Mesothelial cell of epicardium (in vitro differentiated cells): ENCODE data around the gene TBC1D23. TPM values are rescaled to one million over a fixed set of nuclear protein-coding genes. Genes with fewer than 3 reads are reported as not detected.
"Not testable (repeated sequence)": the region's sequence is repeated elsewhere in the genome, so short reads cannot be mapped to it uniquely, and the experiment has no call there.

Source experiments
- DNase-seq, 2 experiments: peaks; one replicate each; pipeline ENCODE4 v3.0.0; 2021; ENCODE audit warnings: low spot score in 2 of 2; ENCODE audit not compliant: unreplicated experiment in 2 of 2
- H3K27ac Mint-ChIP-seq: 2 replicates; pipeline ENCODE4 v1.8.0; 2021; ENCODE audit warnings: mixed read lengths
- H3K27me3 Mint-ChIP-seq: 2 replicates; pipeline ENCODE4 v1.8.0; 2021; ENCODE audit warnings: low read depth, mixed read lengths
- H3K36me3 Mint-ChIP-seq: 2 replicates; pipeline ENCODE4 v1.8.0; 2021; ENCODE audit warnings: mixed read lengths
- H3K4me1 Mint-ChIP-seq: 2 replicates; pipeline ENCODE4 v1.8.0; 2021; ENCODE audit warnings: mixed read lengths
- H3K4me3 Mint-ChIP-seq: 2 replicates; pipeline ENCODE4 v1.8.0; 2021; ENCODE audit warnings: mild to moderate bottlenecking, moderate library complexity, mixed read lengths
- H3K9me3 Mint-ChIP-seq: 2 replicates; pipeline ENCODE4 v1.8.0; 2021; ENCODE audit warnings: mixed read lengths
- CTCF ChIP-seq: fragments of 200-600 bp; sonication (generic); IDR thresholded peaks from one replicate; pipeline ENCODE4 v1.5.0; 2021; ENCODE audit warnings: antibody characterized with exemption; ENCODE audit not compliant: unreplicated experiment
- total RNA-seq: library from RNA; stranded (reverse); gene quantifications from 3 replicates; pipeline ENCODE4 v1.2.1, GENCODE V29; 2021

Gene TBC1D23
- total RNA-seq, 1 donor from 2014 or later, result 34.0 TPM

GRCh38 chr3:100225193-100225592, 35.6 kb upstream of the TBC1D23 start:
- Mint-ChIP-seq H3K27ac (no peak overlapping the region), H3K36me3 (peaks cover 5% of the 10 kb centered on the region), H3K4me3 (no peak overlapping the region), H3K4me1 (peaks cover 7% of the 10 kb centered on the region), H3K27me3 (no peaks in the 10 kb centered on the region), H3K9me3 (peaks cover 8% of the 10 kb centered on the region)
- DNase-seq, result no peak
- TF ChIP-seq CTCF, result no peak

GRCh38 chr3:100225883-100226282, 34.9 kb upstream of the TBC1D23 start:
- no peak overlapping the region for H3K27ac Mint-ChIP-seq
- H3K4me1 Mint-ChIP-seq, result peaks cover 7% of the 10 kb centered on the region
- no peak overlapping the region for H3K4me3 Mint-ChIP-seq
- peaks cover 5% of the 10 kb centered on the region for H3K9me3 Mint-ChIP-seq
- H3K27me3 Mint-ChIP-seq, result no peaks in the 10 kb centered on the region
- no peak for DNase-seq
- peaks cover 1% of the 10 kb centered on the region for H3K36me3 Mint-ChIP-seq
- TF ChIP-seq CTCF, result no peak

- no peak overlapping the region for H3K27ac Mint-ChIP-seq
- H3K4me3 Mint-ChIP-seq, result no peak overlapping the region
- H3K4me1 Mint-ChIP-seq, result peaks cover 7% of the 10 kb centered on the region
- TF ChIP-seq CTCF, result no peak
- H3K36me3 Mint-ChIP-seq, result no peaks in the 10 kb centered on the region
- H3K9me3 Mint-ChIP-seq, result no peaks in the 10 kb centered on the region
- H3K27me3 Mint-ChIP-seq, result no peaks in the 10 kb centered on the region
- no peak for DNase-seq
Observed at GRCh38 chr3:100226712-100227429, 33.9 kb upstream of the TBC1D23 start.

- Mint-ChIP-seq H3K4me3 (no peak overlapping the region), H3K27ac (no peak overlapping the region), H3K36me3 (no peaks in the 10 kb centered on the region), H3K4me1 (peaks cover 7% of the 10 kb centered on the region), H3K27me3 (no peaks in the 10 kb centered on the region), H3K9me3 (no peaks in the 10 kb centered on the region)
- no peak for DNase-seq
- TF ChIP-seq CTCF, result no peak
Observed at GRCh38 chr3:100227511-100227921, 33.3 kb upstream of the TBC1D23 start.

GRCh38 chr3:100228247-100228646, 32.5 kb upstream of the TBC1D23 start:
- H3K27me3 Mint-ChIP-seq, result no peaks in the 10 kb centered on the region
- H3K36me3 Mint-ChIP-seq, result no peaks in the 10 kb centered on the region
- DNase-seq, result no peak
- peaks cover 7% of the 10 kb centered on the region for H3K4me1 Mint-ChIP-seq
- no peak overlapping the region for H3K27ac Mint-ChIP-seq
- H3K9me3 Mint-ChIP-seq, result no peaks in the 10 kb centered on the region
- no peak overlapping the region for H3K4me3 Mint-ChIP-seq
- no peak for TF ChIP-seq CTCF

- not testable (repeated sequence) for H3K4me3 Mint-ChIP-seq, H3K36me3 Mint-ChIP-seq, H3K4me1 Mint-ChIP-seq, H3K27me3 Mint-ChIP-seq, H3K9me3 Mint-ChIP-seq, DNase-seq, H3K27ac Mint-ChIP-seq
Observed at GRCh38 chr3:100229188-100229587, 31.6 kb upstream of the TBC1D23 start.
